ENCODE data around the gene KCNMA1.

Gene KCNMA1

DNA sequence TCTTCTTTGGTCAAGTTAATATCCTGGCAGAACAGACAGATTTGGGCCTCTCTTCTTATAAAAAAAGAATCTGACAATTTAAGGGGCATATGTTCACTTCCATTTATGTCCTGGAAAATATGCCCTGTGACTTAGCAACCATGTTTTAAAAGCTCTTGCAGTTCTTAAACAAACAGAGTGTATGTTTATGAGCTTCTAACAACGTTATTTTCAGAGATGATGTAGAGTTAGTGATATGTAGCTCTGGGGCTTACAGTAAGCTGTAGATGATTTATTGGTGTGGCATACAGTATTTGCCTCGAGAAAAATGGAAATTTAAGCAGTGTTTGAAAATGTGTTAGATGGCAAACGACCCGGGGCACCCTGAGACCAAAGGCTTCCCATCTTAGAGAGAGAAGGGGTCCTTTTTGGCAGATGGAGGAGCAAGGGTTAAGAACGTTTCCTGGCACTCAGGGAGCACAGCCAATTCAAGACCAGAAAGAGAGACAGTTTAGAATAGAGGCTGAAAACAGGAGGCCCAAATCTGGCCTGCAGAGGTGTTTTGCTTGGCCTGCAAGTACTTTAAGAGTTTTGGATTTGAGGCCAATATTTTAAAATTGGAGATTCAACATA is 397.5 kb downstream of the KCNMA1 start:
- in situ Hi-C loops (cut with MboI; ENCODE audit: low sequenced_read_pairs): no loop called here

DNA sequence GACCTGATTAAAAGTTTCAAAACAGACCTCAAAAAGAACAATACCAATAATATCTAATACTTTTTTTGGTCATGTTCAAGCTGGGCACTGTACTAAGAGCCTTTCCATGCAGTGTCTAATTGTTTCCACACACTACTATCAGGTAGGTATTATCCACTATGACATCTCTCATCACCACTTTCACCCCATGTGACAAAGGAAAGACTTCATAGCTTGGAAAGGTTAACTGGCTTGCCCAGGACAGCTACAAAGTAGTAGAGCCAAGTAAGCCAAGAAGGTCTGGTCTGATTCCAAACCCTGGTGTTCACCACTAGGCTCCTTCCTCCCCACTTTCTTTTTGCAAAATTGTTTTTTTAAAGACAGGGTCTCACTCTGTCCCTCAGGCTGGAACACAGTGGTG is 400.5 kb downstream of the KCNMA1 start:
- in situ Hi-C loops (cut with MboI; ENCODE audit: low sequenced_read_pairs): no loop called here

DNA sequence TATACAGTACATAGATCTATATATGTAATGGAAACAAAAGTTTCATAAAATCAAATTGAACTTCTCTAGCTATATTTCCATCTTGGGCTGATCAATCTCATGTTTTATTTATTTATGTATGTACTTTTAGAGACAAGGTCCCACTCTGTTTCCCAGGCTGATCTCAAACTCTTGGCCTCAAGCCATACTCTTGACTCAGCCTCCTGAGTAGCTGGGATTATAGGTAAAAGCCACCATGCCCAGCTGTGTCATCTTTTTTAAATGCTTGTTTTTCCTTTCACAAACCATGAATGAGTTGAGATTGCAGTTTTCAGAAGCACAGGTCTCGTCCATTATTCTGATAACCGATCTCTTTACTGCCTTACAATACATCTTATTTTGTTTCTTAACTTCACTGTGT is 400.9 kb downstream of the KCNMA1 start:
- in situ Hi-C loops (cut with MboI; ENCODE audit: low sequenced_read_pairs): no loop called here

DNA sequence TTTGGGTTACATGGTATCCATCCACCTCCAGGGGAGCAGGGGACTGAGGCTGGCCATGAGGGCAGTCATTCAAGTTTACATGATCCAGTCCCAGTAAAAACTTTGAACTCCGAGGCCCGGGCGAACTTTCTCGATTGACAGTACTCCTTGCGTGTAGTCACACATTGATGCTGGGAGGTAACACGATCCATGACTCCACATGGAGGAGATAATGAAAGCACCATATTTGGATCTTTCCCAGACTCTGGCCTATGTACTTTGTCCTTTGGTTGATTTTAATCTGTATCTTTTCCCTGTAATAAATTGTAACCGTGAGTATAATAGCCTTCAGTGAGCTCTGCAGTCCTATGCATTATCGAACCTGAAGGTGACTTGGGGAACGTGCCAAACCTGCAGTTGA is 401.6 kb downstream of the KCNMA1 start:
- in situ Hi-C loops (cut with MboI; ENCODE audit: low sequenced_read_pairs): no loop called here

DNA sequence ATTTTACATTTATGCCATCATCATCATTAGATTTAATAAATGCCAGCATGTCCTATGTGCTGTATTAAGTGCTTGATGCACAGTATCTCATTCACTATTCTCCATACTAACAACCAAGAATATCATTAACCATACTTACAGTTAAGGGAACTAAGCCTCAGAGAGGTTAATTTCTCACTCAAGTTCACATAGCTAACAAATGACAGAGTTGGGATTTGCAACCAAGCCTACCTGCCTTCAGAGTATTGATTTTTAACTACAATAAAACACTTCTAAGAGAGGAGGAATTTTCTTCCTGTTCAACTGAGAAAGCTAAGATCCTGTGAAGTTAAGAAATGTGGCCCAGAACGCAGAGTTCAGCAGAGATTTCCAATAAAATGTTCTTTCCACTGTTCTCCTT is 403.0 kb downstream of the KCNMA1 start:
- in situ Hi-C loops (cut with MboI; ENCODE audit: low sequenced_read_pairs): no loop called here

DNA sequence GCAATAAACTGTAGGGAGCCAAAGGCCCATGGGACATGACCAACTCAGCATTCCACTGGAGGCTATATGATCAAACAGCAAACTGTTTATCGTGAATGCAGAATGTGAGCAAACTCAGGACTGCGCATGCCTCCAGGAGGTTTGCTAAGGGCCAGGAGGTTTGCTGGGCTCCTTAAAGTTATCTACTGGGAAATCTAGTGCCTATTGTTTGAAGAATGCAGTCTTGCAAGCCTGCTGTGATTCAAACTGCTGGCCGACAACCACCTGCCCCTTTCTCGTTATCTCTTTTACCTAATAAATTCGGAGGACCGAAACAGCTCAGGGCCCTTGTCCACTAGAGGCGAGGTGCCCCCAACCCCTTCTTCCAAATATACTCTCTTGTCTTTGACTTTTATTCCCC is 404.1 kb downstream of the KCNMA1 start:
- in situ Hi-C loops (cut with MboI; ENCODE audit: low sequenced_read_pairs): no loop called here

DNA sequence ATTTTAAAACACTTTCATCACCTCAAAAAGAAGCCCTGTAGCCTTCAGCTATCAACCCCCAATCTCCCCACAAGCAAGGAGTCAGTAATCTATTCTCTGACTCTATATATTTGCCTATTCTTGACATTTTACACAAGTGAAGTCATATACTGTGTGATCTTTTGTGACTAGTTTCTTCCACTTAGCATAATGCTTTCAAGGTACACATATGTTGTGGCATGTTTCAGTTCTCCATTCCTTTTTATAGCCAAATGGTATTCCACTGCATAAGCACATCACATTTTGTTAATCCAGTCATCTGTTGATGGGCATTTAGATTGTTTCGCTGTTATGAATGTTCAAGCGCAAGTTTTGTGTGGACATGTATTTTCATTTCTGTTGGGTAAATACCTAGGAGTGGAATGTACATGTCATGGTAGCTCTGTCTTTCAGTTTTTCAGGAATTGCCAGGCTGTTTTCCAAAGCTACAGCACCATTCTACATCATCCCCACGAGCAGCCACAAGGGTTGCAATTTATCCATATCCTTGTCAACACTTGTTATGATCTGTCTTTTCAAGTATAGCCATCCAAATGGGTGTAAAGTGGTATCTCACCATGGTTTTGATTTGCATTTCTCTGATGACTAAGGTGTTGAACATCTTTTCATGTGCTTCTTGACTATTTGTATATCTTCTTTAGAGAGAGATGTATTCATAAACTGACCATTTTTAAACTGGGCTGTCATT is 405.6 kb downstream of the KCNMA1 start:
- in situ Hi-C loops (cut with MboI; ENCODE audit: low sequenced_read_pairs): no loop called here

DNA sequence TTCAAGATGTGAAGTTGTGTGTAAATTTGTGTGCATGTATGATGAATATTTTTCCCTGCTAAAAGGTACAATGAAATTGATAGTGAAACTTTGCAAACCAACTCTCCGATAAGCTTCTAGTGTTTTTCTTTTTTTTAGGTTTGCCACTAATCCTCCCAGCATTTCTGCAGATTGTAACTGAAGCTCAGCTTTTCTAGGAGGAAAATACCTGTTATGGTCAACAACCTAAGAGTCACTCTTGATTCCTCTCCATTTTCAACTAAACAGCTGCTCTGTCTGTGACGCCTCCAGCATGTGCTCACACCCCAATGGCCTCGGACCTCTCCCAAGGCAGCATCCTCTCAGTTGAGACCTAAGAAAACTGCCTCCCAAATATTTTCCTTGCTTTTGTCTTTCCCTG is 406.2 kb downstream of the KCNMA1 start:
- in situ Hi-C loops (cut with MboI; ENCODE audit: low sequenced_read_pairs): no loop called here

DNA sequence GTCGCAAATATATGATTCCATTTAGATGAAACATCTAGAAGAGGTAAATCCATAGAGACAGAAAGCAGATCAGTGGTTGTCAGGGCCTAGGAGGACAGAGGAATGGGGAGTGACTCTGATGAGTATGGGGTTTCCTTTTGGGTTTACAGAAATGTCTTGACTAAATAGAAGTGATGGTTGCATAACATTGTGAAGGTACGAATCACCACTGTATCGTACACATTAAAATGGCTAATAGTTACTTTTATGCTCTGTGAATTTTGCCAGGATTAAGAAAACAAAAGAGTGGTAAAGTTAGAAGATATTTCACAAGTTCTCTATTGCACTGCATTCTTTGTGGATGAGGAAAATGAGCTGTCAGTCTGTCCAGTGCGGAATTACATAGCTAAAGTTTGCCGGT is 407.4 kb downstream of the KCNMA1 start:
- in situ Hi-C loops (cut with MboI; ENCODE audit: low sequenced_read_pairs): no loop called here

DNA sequence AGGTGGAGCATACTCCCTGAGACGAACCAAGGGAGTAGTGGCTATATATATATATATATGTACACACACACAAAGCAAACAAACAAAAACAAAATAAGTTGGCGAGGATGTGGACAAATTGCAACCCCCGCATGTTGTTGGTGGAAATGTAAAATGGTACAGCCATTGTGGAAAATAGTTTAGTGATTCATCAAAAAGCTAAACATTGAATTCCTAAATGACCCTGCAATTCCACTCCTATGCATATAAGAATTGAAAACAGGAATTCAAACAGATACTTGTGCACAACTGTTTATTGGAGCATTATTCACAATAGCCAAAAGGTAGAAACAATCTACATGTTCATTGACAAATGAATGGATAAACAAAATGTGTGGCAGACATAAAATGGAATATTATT is 407.9 kb downstream of the KCNMA1 start:
- in situ Hi-C loops (cut with MboI; ENCODE audit: low sequenced_read_pairs): no loop called here

DNA sequence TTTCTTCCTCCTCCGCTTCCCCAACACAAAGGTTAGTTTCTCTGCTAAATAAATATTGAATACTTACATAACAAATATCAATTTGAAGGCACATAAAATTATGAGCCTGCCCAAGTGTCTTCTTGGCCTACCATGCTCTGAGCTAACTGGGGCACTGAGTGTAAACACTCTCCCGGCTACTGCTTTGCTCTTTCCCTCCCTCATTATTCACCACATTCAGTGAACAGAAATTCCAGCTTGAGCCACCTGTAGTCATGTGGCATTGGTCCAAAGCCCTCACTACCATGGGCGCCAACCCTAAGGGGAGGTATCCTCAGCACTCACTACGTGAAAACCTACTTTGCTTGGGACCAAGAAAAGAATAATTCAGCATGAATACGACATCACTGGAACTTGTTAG is 409.0 kb downstream of the KCNMA1 start:
- in situ Hi-C loops (cut with MboI; ENCODE audit: low sequenced_read_pairs): no loop called here

DNA sequence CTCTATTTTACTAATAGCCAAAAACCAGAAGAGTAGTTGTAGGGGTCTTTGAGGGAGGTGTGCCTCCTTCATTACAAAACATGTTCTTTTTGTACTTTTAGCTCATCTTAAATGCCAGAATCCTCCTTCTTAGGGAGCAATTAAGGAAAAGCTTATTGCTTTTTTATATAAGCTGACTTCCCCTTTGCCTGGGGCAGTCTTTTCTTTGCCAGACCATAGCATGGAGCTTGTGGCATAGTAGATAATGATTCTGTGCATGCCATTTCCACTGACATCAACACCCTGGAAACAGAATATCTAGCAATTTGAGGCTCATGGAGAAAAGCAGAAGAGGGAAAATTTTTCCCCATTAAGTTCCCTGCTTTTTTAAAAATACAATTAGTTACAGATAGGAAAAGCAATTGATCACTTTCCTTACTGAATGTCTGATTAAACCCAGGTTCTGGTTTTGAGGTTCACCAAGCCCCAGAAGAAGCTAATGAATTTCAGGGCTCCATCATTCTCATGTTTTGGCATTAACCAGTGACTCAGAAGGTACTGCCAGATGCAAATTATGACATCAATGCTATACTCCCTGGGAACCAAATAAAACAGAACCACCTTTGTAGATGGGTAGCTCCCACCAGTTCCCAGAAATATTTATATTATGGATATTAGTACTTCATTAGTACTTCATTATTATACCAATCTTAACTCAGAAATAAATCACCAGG is 410.6 kb downstream of the KCNMA1 start:
- in situ Hi-C loops (cut with MboI; ENCODE audit: low sequenced_read_pairs): no loop called here

DNA sequence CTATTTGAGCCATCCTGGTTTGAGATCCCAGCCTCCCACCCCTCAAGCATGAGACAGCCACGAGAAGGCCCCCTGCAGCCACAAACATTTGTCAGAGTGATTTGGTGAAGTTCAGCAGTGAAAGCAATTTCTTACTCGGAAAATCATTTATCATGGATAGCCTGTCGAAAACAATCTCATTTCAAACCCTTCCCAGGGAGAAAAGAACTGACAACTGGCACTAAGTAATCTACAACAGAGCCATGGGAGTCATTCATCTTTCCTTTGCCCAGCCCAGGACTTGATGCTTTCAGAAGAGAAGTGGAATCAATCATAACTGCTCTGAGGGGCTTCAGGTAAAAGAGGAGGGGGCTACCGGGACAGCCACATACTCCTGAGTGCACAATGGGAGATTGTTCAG is 411.2 kb downstream of the KCNMA1 start:
- in situ Hi-C loops (cut with MboI; ENCODE audit: low sequenced_read_pairs): no loop called here

DNA sequence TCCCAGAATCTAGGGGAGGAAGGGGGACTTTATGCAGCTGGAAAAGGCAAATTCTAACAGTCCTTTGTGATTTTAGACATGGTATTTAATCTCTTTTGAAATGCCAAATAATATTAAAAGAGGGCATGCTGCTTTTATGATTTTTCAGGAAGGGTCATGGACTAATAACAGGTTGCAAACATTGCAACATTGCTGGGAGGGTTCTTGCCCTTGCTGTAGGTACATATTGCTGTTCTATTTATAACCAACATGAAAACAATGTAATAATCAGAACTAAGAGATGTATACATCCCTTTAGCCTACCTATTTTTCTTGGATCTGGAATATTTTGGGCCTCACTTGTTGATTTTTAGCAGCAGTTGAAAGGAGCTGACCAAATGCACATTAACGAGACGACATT is 411.6 kb downstream of the KCNMA1 start:
- in situ Hi-C loops (cut with MboI; ENCODE audit: low sequenced_read_pairs): no loop called here

DNA sequence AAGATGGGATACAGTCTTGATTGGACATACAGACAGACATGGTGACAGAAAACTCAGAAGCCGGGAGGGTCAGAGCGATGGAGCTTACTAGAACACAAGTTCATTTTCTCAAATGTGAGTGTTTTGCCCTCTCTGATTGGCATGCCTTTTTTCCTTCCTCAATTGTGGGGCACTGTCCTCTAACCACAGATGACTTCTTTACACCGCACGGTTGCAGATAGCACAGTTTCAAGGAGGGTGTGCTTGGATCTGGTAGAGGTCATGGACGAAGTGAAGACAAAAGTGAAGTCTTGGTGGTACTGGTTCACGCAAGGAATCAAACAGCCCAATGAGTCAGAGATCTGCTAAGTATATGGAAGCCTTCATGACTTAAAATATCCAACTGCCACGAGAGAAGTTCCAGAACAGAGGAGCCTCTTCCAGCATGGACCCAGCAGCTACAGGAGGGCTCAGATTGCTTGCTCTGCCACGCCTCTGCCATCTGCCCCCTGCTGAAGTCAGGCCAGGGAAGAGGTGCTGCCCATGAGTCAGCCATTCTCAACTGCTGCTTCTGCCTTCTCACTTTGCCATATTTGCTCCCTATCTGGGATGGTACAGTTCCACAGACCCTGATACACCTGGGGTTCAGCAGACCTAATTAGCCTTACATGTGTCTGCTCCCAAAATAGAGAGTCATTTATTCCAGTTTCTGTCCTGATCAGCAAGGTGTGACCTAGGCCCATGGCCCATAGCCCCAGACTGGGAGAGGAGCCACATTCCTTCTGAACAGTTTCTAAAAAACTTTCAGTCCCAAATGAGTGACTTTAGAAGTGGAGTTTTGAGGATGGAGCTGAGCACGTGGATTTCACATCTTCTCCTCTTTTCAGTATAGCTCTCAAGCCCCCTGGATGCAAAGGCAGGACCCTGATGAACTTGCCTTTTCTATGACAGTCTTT is 413.8 kb downstream of the KCNMA1 start:
- in situ Hi-C loops (cut with MboI; ENCODE audit: low sequenced_read_pairs): no loop called here

DNA sequence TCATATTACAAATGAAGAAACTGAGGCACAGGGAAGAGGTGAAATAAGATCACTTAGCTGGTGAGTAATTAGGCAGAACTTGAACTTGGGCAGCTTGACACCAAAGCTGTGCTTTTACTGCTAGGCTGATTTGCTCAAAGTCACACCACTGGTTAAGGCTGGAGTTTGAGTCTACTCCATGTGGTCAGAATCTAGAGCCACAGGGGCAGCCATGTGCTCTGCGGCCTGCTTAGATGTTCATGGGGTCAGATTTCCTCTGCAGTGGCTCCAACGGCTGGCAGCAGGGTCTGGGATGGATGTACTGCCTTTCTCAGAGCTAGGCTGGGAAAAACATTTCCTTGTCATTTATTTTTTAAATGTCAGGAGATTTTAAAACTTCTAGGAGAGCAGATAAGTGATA is 417.5 kb downstream of the KCNMA1 start:
- in situ Hi-C loops (cut with MboI; ENCODE audit: low sequenced_read_pairs): no loop called here

DNA sequence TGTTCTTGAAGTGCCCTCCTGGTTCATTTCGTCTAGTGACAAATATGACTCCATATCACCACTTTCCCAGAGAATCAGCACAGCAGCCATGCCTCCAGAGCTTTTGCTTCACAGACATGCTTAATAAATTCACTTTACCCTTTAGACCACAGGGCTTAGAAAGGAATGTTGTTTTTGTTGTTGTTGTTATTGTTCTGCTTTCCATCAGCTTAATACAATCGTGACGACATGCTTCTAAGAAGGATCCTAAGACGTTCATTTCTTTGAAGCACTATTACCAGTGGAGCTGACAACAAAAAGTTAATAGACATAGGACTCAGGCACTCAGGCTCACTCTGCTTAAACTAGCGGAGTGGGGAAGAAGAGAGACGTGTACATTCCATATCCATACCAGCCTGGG is 418.6 kb downstream of the KCNMA1 start:
- in situ Hi-C loops (cut with MboI; ENCODE audit: low sequenced_read_pairs): no loop called here

DNA sequence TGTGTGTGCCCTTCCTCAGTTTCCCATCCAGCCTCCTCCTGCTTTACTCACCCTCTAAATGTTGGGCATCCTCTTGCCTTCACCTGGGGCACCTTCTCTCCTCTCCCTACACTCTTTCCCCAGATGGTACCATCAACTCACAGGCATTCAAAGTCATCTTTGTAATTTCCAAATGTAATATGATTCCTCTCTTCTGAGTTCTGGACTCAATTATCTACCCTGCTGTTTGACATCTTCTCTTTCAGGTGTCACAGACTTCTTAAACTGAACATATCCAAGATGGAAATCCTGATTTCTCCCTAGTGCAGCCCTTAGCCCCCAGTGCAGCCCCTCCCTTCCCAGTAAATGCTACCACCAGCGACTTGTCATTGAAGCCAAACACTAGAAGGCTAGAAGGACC is 422.8 kb downstream of the KCNMA1 start:
- in situ Hi-C loops (cut with MboI; ENCODE audit: low sequenced_read_pairs): no loop called here

DNA sequence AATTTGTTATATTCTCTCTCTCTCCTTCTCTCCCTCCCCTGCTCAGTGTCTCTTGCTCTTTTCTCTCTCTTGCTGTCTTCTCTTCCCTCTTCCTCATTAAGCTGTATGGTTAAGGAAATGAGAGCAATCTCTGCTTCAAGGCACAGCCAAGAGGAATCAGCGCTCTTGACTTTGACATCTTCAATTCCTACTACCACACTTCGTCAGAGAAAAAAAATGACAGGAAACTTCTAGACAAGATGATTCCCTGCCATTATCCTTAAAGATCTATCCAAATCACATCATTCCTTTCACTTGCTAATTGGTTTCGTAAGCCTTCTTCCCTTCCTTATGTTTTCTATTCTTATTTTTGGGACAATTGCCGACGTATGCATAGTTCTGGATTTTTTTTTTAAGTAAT is 425.0 kb downstream of the KCNMA1 start:
- in situ Hi-C loops (cut with MboI; ENCODE audit: low sequenced_read_pairs): no loop called here

DNA sequence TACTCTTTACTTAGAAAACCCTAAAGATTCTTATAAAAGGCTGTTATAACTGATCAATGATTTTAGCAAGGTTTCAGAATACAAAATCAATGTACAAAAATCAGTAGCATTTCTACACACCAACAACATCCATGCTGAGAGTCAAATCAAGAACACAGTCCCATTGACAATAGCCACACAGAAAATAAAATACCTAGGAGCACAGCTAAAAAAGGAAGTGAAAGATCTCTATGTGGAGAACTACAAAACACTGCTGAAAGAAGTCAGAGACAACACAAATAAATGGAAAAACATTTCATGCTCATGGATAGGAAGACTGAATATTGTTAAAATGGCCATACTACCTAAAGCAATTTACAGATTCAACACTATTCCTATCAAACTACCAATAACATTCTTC is 427.0 kb downstream of the KCNMA1 start:
- in situ Hi-C loops (cut with MboI; ENCODE audit: low sequenced_read_pairs): no loop called here

DNA sequence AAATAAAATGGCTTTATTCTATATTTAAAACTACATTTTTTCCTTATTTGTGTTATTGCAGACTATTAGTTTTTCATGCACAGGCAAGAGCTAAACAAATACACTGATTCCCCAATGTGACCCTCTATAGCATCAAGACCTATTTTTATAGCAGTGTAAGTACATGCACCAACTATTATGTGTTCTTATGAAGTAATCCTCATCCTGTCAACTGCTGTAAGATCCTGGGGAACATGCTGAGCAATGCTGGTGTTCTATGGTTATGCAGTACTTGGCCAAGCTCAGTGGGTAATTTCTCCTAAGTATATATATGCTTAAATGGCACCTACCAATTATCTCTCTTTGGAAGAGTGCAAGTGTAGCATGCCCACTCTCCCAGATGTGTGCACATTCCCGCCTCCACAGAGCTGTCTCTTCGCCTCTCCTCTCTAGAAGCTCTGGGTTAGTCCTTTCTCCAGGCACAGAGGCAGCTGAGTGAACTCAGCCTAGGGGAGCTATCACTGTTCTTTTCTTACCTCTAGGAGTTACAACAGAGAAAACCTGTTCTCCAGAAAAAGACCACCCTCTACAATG is 428.8 kb downstream of the KCNMA1 start:
- in situ Hi-C loops (cut with MboI; ENCODE audit: low sequenced_read_pairs): no loop called here
